ENCODE data around the gene RALGAPA1.
"Not testable (repeated sequence)": the region's sequence is repeated elsewhere in the genome, so short reads cannot be mapped to it uniquely, and the experiment has no call there.

RALGAPA1 gene

GRCh38 chr14:35699791-35700444 is 109.2 kb downstream of the RALGAPA1 start:
- DNase-seq (ENCODE audit: low spot score), result no peak

- DNase-seq (ENCODE audit: low spot score), result no peak
Observed at GRCh38 chr14:35696575-35696974, 112.5 kb downstream of the RALGAPA1 start.

- no peak for DNase-seq (ENCODE audit: low spot score)
Observed at GRCh38 chr14:35696119-35696518, 113.0 kb downstream of the RALGAPA1 start.

- no peak for DNase-seq (ENCODE audit: low spot score)
Observed at GRCh38 chr14:35695647-35696046, 113.4 kb downstream of the RALGAPA1 start.

GRCh38 chr14:35695072-35695471 is 114.0 kb downstream of the RALGAPA1 start:
- DNase-seq (ENCODE audit: low spot score), result no peak

- DNase-seq (ENCODE audit: low spot score), result no peak
Observed at GRCh38 chr14:35689000-35689460, 120.1 kb downstream of the RALGAPA1 start.

GRCh38 chr14:35688126-35688826 is 120.8 kb downstream of the RALGAPA1 start:
- no peak for DNase-seq (ENCODE audit: low spot score)

- peak; percentile 60 for DNase-seq (ENCODE audit: low spot score)
Observed at GRCh38 chr14:35687335-35687939, 121.7 kb downstream of the RALGAPA1 start.

- not testable (repeated sequence) for DNase-seq (ENCODE audit: low spot score)
Observed at GRCh38 chr14:35683688-35684087, 125.4 kb downstream of the RALGAPA1 start.

- DNase-seq (ENCODE audit: low spot score), result no peak
Observed at GRCh38 chr14:35682802-35683201, 126.3 kb downstream of the RALGAPA1 start.

GRCh38 chr14:35678403-35679028 is 130.6 kb downstream of the RALGAPA1 start:
- DNase-seq (ENCODE audit: low spot score), result no peak

- no peak for DNase-seq (ENCODE audit: low spot score)
Observed at GRCh38 chr14:35669782-35670181, 139.3 kb downstream of the RALGAPA1 start.

- no peak for DNase-seq (ENCODE audit: low spot score)
Observed at GRCh38 chr14:35666429-35667043, 142.6 kb downstream of the RALGAPA1 start.

- DNase-seq (ENCODE audit: low spot score), result no peak
Observed at GRCh38 chr14:35661875-35662274, 147.2 kb downstream of the RALGAPA1 start.

GRCh38 chr14:35653045-35653444 is 156.1 kb downstream of the RALGAPA1 start:
- no peak for DNase-seq (ENCODE audit: low spot score)

GRCh38 chr14:35643513-35643912 is 165.6 kb downstream of the RALGAPA1 start:
- no peak for DNase-seq (ENCODE audit: low spot score)

- no peak for DNase-seq (ENCODE audit: low spot score)
Observed at GRCh38 chr14:35637851-35638250, 171.2 kb downstream of the RALGAPA1 start.

GRCh38 chr14:35637269-35637668 is 171.8 kb downstream of the RALGAPA1 start:
- no peak for DNase-seq (ENCODE audit: low spot score)

- DNase-seq (ENCODE audit: low spot score), result no peak
Observed at GRCh38 chr14:35632676-35633075, 176.4 kb downstream of the RALGAPA1 start.

GRCh38 chr14:35632271-35632670 is 176.8 kb downstream of the RALGAPA1 start:
- DNase-seq (ENCODE audit: low spot score), result no peak

GRCh38 chr14:35631071-35631805 is 177.9 kb downstream of the RALGAPA1 start:
- DNase-seq (ENCODE audit: low spot score), result no peak

GRCh38 chr14:35628989-35629388 is 180.1 kb downstream of the RALGAPA1 start:
- DNase-seq (ENCODE audit: low spot score), result no peak
